Adrenal gland (tissue), 12 donors: Measurements from ENCODE around the gene ENTREP1. TPM values are rescaled to one million over a fixed set of nuclear protein-coding genes. Genes with fewer than 3 reads are reported as not detected.

Experiments used
- DNase-seq, 7 donors: peaks; one replicate each; pipeline ENCODE4 v3.0.0-alpha.2; 2019 to 2020
- H3K27ac ChIP-seq, 5 donors: fragments of 200-600 bp; sonication (generic) in 4 of 5; 1 replicate in 3 of 5; 2 replicates in 2 of 5; pipeline versions ENCODE4 v1.5.1 to v1.8.0; 2016 to 2020; ENCODE audit warnings: mild to moderate bottlenecking in 1 of 5
- H3K27me3 ChIP-seq: fragments of 200-600 bp; 2 replicates; pipeline ENCODE4 v1.8.0; 2021
- H3K36me3 ChIP-seq, 2 donors: fragments of 200-600 bp; replicated peaks in 1 of 2; 1 replicate in 1 of 2; 2 replicates in 1 of 2; pipeline versions ENCODE4 v1.5.1 to v1.8.0; 2018 to 2022
- H3K4me1 ChIP-seq, 2 donors: fragments of 200-600 bp; replicated peaks in 1 of 2; 1 replicate in 1 of 2; 2 replicates in 1 of 2; pipeline versions ENCODE4 v1.5.1 to v1.8.0; 2018 to 2021
- H3K4me3 ChIP-seq, 4 donors: fragments of 200-600 bp; sonication (generic) in 3 of 4; one replicate each; pipeline ENCODE4 v1.5.1; 2016 to 2018
- H3K9me3 ChIP-seq, 3 donors: fragments of 200-600 bp; sonication (generic) in 1 of 3; replicated peaks in 1 of 3; 1 replicate in 2 of 3; 2 replicates in 1 of 3; pipeline versions ENCODE4 v1.5.1 to v1.8.0; 2016 to 2021
- CTCF ChIP-seq, 6 experiments: fragments of 450-650 bp in 4 of 6; fragments of 200-600 bp in 2 of 6; sonication (generic) in 1 of 6; IDR thresholded peaks; 1 replicate in 5 of 6; 2 replicates in 1 of 6; pipeline versions ENCODE4 v1.5.1 to v1.8.0; 2016 to 2021; ENCODE audit warnings: antibody characterized with exemption in 6 of 6, mild to moderate bottlenecking in 2 of 6, moderate library complexity in 1 of 6
- POLR2A ChIP-seq, 2 donors: fragments of 450-650 bp; IDR thresholded peaks; one replicate each; pipeline ENCODE4 v1.6.1; 2017; ENCODE audit warnings: antibody characterized with exemption in 2 of 2, mild to moderate bottlenecking in 2 of 2, moderate library complexity in 1 of 2
- WGBS, 4 donors: extraction: QIAGEN DNeasy Blood & Tissue Kit in 2 of 4; methylation state at CpG; one replicate each; pipeline versions ENCODE4 v1.1.5 to v1.1.7; 2013 to 2017; 5-methylcytosine and 5-hydroxymethylcytosine counted together
- intact Hi-C, 2 donors: fragments of 100-400 bp; cut with DNase I; formaldehyde crosslinking; loops; one replicate each; pipeline versions ENCODE4 v1.14.1 to v1.15.0; 2022 to 2023
- polyA plus RNA-seq, 3 donors: library from polyadenylated mRNA; stranded (reverse); fragments of 200-250 nt in 2 of 3; fragments of 350-450 nt in 1 of 3; fragmentation: Illumina TruSeq in 1 of 3; extraction: RNeasy Lipid Tissue Mini Kit (QIAGEN cat#74804) in 1 of 3; gene quantifications; one replicate each; pipeline ENCODE4 v1.2.3, GENCODE V29; 2013 to 2014
- total RNA-seq, 9 donors: library from RNA; depleted of rRNA in 4 of 9; stranded (reverse); fragments of >200 nt in 4 of 9; fragments of 120-200 nt in 1 of 9; fragmentation: NEBNext Ultra II Directional in 1 of 9; extraction: Animal tissue kit (Norgen Biotek cat#: 25700) in 1 of 9; gene quantifications; one replicate each; pipeline versions ENCODE4 v1.1.0 to v1.2.4, GENCODE V29; 2013 to 2023
- donor health status: healthy with polysubstance abuse.
- donor health status: Bipolar disorder and iron deficiency.
- donor health status: DM: yes; HTN: yes; CAD: no.
- donor health status: DM: no; HTN: no; CAD: no.
- donor health status: DM: no; HTN: no; CAD: no.
- donor health status: DM: yes; HTN: yes; CAD: no.

The ENTREP1 gene
- total and polyA plus RNA-seq, 12 donors: 2.5 to 13.7 (median 6.9) TPM

DNA sequence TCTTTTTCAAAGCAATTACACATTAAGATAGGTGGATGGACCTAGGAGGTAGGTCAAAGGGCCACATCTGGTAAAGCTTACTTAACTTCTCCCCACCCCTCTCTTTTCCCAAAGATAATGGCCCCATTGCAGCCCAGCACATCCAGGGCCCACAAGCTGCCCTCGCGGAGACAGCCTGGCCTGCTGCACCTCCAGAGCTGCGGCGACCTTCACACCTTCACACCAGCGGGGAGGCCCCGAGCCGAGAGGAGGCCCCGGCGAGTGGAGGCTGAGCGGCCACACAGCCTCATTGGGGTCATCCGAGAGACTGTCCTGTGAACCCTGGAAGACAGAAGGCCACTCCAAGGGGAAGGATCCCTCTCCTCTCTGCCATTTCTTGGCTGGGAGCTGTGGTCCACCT, 66.5 kb downstream of the ENTREP1 start:
- Histone ChIP-seq H3K4me1 (peaks cover 14 to 15% of the 10 kb centered on the region in 2 donors), H3K27me3 (no peaks in the 10 kb centered on the region), H3K4me3 (no peak overlapping the region), H3K36me3 (no peaks in the 10 kb centered on the region), H3K27ac (peak overlapping the region in 1 of 5 donors; percentile 45), H3K9me3 (no peaks in the 10 kb centered on the region)
- intact Hi-C loops: no loop called here
- 85 to 94% (median 91%) methylated on average over 6 to 11 of the region's 11 CpGs for WGBS, 4 donors
- no peak for TF ChIP-seq POLR2A (IDR thresholded peaks at IDR 0.05)
- TF ChIP-seq CTCF (IDR thresholded peaks at IDR 0.05): no peak
- DNase-seq: no peak

DNA sequence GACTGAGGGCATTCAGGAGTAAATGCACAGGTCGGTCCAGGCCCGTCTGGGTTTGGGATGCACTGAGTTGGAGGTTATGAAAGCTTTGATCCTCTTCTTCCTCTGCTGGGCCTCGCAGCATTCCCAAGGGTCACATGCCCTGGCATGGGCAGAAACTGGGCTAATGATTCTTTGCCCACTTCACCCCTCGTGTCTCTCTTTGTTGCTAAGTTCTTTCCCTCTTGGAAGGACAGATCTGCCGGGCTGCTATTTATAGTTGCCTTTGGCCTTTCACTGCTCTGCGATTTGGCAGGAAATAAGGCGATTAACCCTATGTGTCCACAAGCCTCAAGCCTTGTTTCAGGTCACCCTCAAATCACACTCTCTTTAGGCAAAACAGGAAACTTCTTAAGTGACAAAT, 66.9 kb downstream of the ENTREP1 start:
- Histone ChIP-seq H3K27me3 (no peaks in the 10 kb centered on the region), H3K27ac (peak overlapping the region in 1 of 5 donors; percentile 45), H3K36me3 (no peaks in the 10 kb centered on the region), H3K4me3 (no peak overlapping the region), H3K4me1 (peaks cover 14 to 15% of the 10 kb centered on the region in 2 donors), H3K9me3 (no peaks in the 10 kb centered on the region)
- DNase-seq: peak in 6 of 7 donors; percentile 36 to 76 (median 58)
- TF ChIP-seq CTCF (IDR thresholded peaks at IDR 0.05) (no peak), POLR2A (IDR thresholded peaks at IDR 0.05) (no peak)
- intact Hi-C loops: no loop called here
- WGBS, 4 donors: 19 to 28% (median 22%) methylated on average over 7 of the region's 7 CpGs

- TF ChIP-seq POLR2A (IDR thresholded peaks at IDR 0.05) (no peak), CTCF (IDR thresholded peaks at IDR 0.05) (no peak)
- no peak for DNase-seq
- 83 to 92% (median 91%) methylated on average over 5 of the region's 5 CpGs for WGBS, 4 donors
- Histone ChIP-seq H3K9me3 (no peaks in the 10 kb centered on the region), H3K36me3 (no peaks in the 10 kb centered on the region), H3K27me3 (no peaks in the 10 kb centered on the region), H3K27ac (no peak overlapping the region), H3K4me3 (no peak overlapping the region), H3K4me1 (peaks cover 14 to 15% of the 10 kb centered on the region in 2 donors)
- intact Hi-C loops: no loop called here
Measured at GRCh38 chr9:69392826-69393225, 67.8 kb downstream of the ENTREP1 start.

- Histone ChIP-seq H3K27ac (no peak overlapping the region), H3K36me3 (no peaks in the 10 kb centered on the region), H3K4me1 (peaks cover 14 to 15% of the 10 kb centered on the region in 2 donors), H3K4me3 (no peak overlapping the region), H3K27me3 (no peaks in the 10 kb centered on the region), H3K9me3 (no peaks in the 10 kb centered on the region)
- no peak for DNase-seq
- TF ChIP-seq CTCF (IDR thresholded peaks at IDR 0.05) (no peak), POLR2A (IDR thresholded peaks at IDR 0.05) (no peak)
- 92 to 98% (median 95%) methylated on average over 6 of the region's 6 CpGs for WGBS, 4 donors
- intact Hi-C loops: no loop called here
Measured at GRCh38 chr9:69393425-69393824, 68.4 kb downstream of the ENTREP1 start.
